DOHH2 (cell line): ENCODE results near the gene IZUMO1R.

Source experiments
- H3F3A ChIP-seq: fragments of 200-600 bp; sonication (generic), shearing (Covaris generic); 2 replicates; pipeline ENCODE4 v1.6.0; 2016; ENCODE audit warnings: antibody characterized with exemption, mild to moderate bottlenecking; ENCODE audit not compliant: control insufficient read depth, insufficient read depth
- H3K27ac ChIP-seq: fragments of 200-600 bp; sonication (generic); 2 replicates; pipeline ENCODE4 v1.5.1; 2014; ENCODE audit warnings: low read depth, mild to moderate bottlenecking, low read length, moderate library complexity
- H3K27me3 ChIP-seq: fragments of 200-600 bp; sonication (generic); 2 replicates; pipeline ENCODE4 v1.6.1; 2014; ENCODE audit warnings: mild to moderate bottlenecking, low read length, mixed read lengths; ENCODE audit not compliant: control insufficient read depth
- H3K36me3 ChIP-seq: fragments of 200-600 bp; sonication (generic); 2 replicates; pipeline ENCODE4 v1.6.1; 2014; ENCODE audit warnings: mild to moderate bottlenecking, low read length, moderate library complexity, mixed read lengths; ENCODE audit not compliant: control insufficient read depth
- H3K4me1 ChIP-seq: fragments of 200-600 bp; sonication (generic); 2 replicates; pipeline ENCODE4 v1.6.1; 2014; ENCODE audit warnings: mild to moderate bottlenecking, low read length, mixed read lengths; ENCODE audit not compliant: control insufficient read depth
- H3K4me2 ChIP-seq: fragments of 200-600 bp; sonication (generic); 2 replicates; pipeline ENCODE4 v1.6.0; 2014; ENCODE audit warnings: mild to moderate bottlenecking, low read length, moderate library complexity
- H3K4me3 ChIP-seq: fragments of 200-600 bp; sonication (generic); 2 replicates; pipeline ENCODE4 v1.5.1; 2014; ENCODE audit warnings: mild to moderate bottlenecking, low read length, mixed read lengths
- H3K79me2 ChIP-seq: fragments of 200-600 bp; sonication (generic); 2 replicates; pipeline ENCODE4 v1.6.1; 2014; ENCODE audit warnings: mild to moderate bottlenecking, low read length, mixed read lengths; ENCODE audit not compliant: control insufficient read depth
- H3K9me2 ChIP-seq: fragments of 200-600 bp; sonication (generic); replicated peaks from 2 replicates; pipeline ENCODE4 v1.6.1; 2014; ENCODE audit warnings: mild to moderate bottlenecking, low read length, mixed read lengths; ENCODE audit not compliant: control insufficient read depth
- H3K9me3 ChIP-seq: fragments of 200-600 bp; sonication (generic); 2 replicates; pipeline ENCODE4 v1.6.1; 2014; ENCODE audit warnings: antibody characterized with exemption, low read length, mixed read lengths; ENCODE audit not compliant: control insufficient read depth, insufficient read depth
- H4K20me1 ChIP-seq: fragments of 200-600 bp; sonication (generic); 2 replicates; pipeline ENCODE4 v1.6.0; 2014; ENCODE audit warnings: low read depth, mild to moderate bottlenecking, antibody characterized with exemption, low read length, moderate library complexity; ENCODE audit not compliant: control insufficient read depth, insufficient read depth
- CTCF ChIP-seq: fragments of 200-600 bp; sonication (generic); IDR thresholded peaks from one replicate; pipeline ENCODE4 v1.5.1; 2014; ENCODE audit warnings: antibody characterized with exemption, mild to moderate bottlenecking, low read depth, low read length; ENCODE audit not compliant: poor library complexity, severe bottlenecking
- EZH2phosphoT487 ChIP-seq: fragments of 200-600 bp; sonication (generic); IDR thresholded peaks from 2 replicates; pipeline ENCODE4 v1.6.1; 2017; ENCODE audit warnings: borderline replicate concordance, mild to moderate bottlenecking, antibody characterized with exemption, low read length, moderate library complexity, mixed read lengths

The IZUMO1R gene

DNA sequence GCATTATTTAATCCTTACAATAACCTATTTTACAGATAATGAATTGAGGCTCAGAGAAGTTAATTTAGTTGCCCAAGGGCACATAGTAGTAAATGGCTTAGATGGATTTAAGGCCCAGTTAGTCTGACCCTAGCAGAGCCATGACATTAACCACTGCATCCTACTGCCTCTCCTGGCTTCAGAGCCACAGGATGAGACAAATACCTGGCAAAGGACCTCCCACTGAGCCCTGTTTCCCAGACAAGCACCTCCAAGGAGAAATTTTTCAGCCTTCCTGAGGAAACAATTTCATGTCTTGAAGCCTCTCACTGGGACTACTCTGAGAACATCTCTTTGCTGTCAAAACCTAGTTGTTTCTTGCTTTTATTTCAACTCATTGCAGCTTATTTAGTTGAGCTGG is 28.4 kb downstream of the IZUMO1R start:
- Histone ChIP-seq H3K9me3 (no peaks in the 10 kb centered on the region), H3F3A (no peaks in the 10 kb centered on the region), H3K4me2 (no peak overlapping the region), H3K27ac (no peak overlapping the region), H3K27me3 (no peaks in the 10 kb centered on the region), H4K20me1 (no peaks in the 10 kb centered on the region), H3K9me2 (no peaks in the 10 kb centered on the region), H3K4me3 (no peak overlapping the region), H3K79me2 (no peaks in the 10 kb centered on the region), H3K4me1 (no peaks in the 10 kb centered on the region), H3K36me3 (no peaks in the 10 kb centered on the region)
- TF ChIP-seq EZH2phosphoT487: no peak
- TF ChIP-seq CTCF: no peak

- no peaks in the 10 kb centered on the region for H3K27me3 ChIP-seq
These were observed 31.7 kb downstream of the IZUMO1R start for GRCh38 chr11:94336033-94336432.

DNA sequence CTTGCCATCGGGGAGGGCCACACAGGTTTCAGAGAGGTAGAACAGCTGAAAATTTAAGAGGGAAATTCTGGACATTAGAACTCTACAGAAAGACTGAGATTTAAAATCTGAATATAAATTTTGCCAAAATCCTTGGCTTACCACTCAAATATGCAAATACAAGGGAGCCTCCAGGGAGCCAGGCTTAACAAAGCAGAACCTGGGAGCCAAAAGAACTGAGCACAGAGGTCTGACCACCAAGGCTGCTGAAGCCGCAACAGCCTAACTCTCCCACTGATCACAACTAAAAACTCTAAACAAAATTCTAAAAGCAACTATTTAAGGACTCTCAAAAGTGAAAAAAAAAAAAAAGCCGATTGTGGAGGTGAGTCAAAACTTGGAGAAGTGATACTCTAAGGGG is 34.3 kb downstream of the IZUMO1R start:
- no peaks in the 10 kb centered on the region for H3K9me3 ChIP-seq
- TF ChIP-seq CTCF (no peak), EZH2phosphoT487 (no peak)
- H3K36me3 ChIP-seq: no peaks in the 10 kb centered on the region
- no peaks in the 10 kb centered on the region for H4K20me1 ChIP-seq
- no peak overlapping the region for H3K4me3 ChIP-seq
- no peaks in the 10 kb centered on the region for H3K27me3 ChIP-seq
- no peak overlapping the region for H3K4me2 ChIP-seq
- no peaks in the 10 kb centered on the region for H3K9me2 ChIP-seq
- no peaks in the 10 kb centered on the region for H3K79me2 ChIP-seq
- H3K27ac ChIP-seq: no peak overlapping the region
- no peaks in the 10 kb centered on the region for H3K4me1 ChIP-seq
- H3F3A ChIP-seq: no peaks in the 10 kb centered on the region

More at GRCh38 chr11:94336033-94336432, 31.7 kb downstream of the IZUMO1R start:
- Histone ChIP-seq H3K9me3 (no peaks in the 10 kb centered on the region), H3K4me1 (no peaks in the 10 kb centered on the region), H4K20me1 (no peaks in the 10 kb centered on the region), H3K4me3 (no peak overlapping the region), H3K79me2 (no peaks in the 10 kb centered on the region), H3F3A (no peaks in the 10 kb centered on the region), H3K4me2 (no peak overlapping the region), H3K27ac (no peak overlapping the region), H3K36me3 (no peaks in the 10 kb centered on the region), H3K9me2 (no peaks in the 10 kb centered on the region)
- TF ChIP-seq EZH2phosphoT487: no peak

- Histone ChIP-seq H3K79me2 (no peaks in the 10 kb centered on the region), H4K20me1 (no peaks in the 10 kb centered on the region), H3K4me3 (no peak overlapping the region), H3K27me3 (no peaks in the 10 kb centered on the region), H3K36me3 (no peaks in the 10 kb centered on the region), H3K4me1 (no peaks in the 10 kb centered on the region), H3K27ac (no peak overlapping the region), H3K9me2 (no peaks in the 10 kb centered on the region), H3K9me3 (no peaks in the 10 kb centered on the region), H3F3A (no peaks in the 10 kb centered on the region), H3K4me2 (no peak overlapping the region)
- TF ChIP-seq EZH2phosphoT487 (no peak), CTCF (no peak)
These were observed 37.9 kb downstream of the IZUMO1R start for GRCh38 chr11:94342250-94342649.
